ENCODE data around the gene ZKSCAN2. TPM values are rescaled to one million over a fixed set of nuclear protein-coding genes. Genes with fewer than 3 reads are reported as not detected.
A peak's percentile ranks its signal among the peaks of the same experiment; 100 is the strongest.

The ZKSCAN2 gene
- total RNA-seq (2014; rRNA removed; shearing (Covaris generic)): 7.6 and 10.1 TPM in 2 replicates
- total RNA-seq (2022): 11.7 and 12.5 TPM in 2 replicates
- percentile 68 among the genes with signal in this experiment for Bru-seq, nascent RNA
- percentile 58 among the genes with signal in this experiment for BruChase-seq, experiment 1, labeled RNA remaining after a 6-hour chase
- percentile 84 among the genes with signal in this experiment for BruChase-seq, experiment 2, labeled RNA remaining after a 2-hour chase
- long read RNA-seq, full-length matches to known transcripts: 7 of 9 reads
- long read RNA-seq, partial matches to known transcripts: 1 of 9 reads
- long read RNA-seq, other reads (novel, unspliced or antisense): 1 of 9 reads

DNA sequence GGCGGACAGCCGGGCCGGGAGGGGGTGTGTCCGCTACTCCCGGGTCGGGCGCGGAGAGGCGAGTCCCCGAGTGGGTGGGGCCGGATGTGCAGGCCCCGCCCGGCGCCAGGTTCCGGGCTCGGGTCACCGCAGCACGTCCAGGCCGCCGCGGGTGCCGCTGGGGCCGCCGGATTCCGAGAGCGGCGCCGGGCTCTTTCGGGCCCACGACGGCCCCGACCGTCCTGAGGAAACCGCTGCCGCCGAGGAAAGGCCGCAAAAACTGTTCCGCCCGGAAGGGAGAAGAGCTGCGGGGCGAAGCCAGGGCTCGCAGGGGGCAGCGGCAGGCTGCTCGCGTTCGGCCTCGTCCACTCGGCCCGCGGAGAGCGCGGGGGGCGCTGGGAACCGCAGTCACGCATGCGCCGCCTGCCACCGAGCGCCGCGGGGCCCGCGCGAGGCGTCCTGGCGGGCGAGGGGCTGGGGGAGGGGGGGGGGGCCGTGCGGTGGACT lies at the start of gene ZKSCAN2:
Gene ZKSCAN2, minus strand, starts transcription at position 376 of the 486 bp plus-strand sequence. CDS start 718 bp downstream, outside the sequence.
- BruUV-seq (replicated peaks): no TSS peak
- intact Hi-C loops (cut with micrococcal nuclease; ENCODE audit: unreplicated experiment): loop anchor here (10.0 kb wide), 2 partner anchors 283 to 713 kb away; no protein-coding TSS in a partner anchor
- Histone ChIP-seq H3K4me1 (ENCODE audit: insufficient read depth, low read length, poor library complexity, severe bottlenecking) (peaks cover 30% of the 10 kb centered on the region), H3K27ac (ENCODE audit: low read depth, low read length, poor library complexity, severe bottlenecking) (peak within 1 kb of the TSS; percentile 77), H3K79me2 (ENCODE audit: insufficient read depth, low read depth, low read length) (peaks cover 46% of the 10 kb centered on the region), H3K9me2 (ENCODE audit: insufficient read depth, low read length) (no peaks in the 10 kb centered on the region), H3K9me3 (ENCODE audit: low read length) (no peaks in the 10 kb centered on the region), H3K4me3 (ENCODE audit: low read depth, low read length, poor library complexity, severe bottlenecking) (peak within 1 kb of the TSS; percentile 95), H4K20me1 (ENCODE audit: insufficient read depth, low read length) (no peaks in the 10 kb centered on the region; the same call in 1 of the 2 replicates), H3K36me3 (ENCODE audit: insufficient read depth, low read length) (peaks cover 34% of the 10 kb centered on the region), H2AFZ (ENCODE audit: low read length) (peak within 1 kb of the TSS; percentile 76), H3K4me2 (ENCODE audit: low read length) (peak within 1 kb of the TSS; percentile 85)
- peak; percentile 92 for DNase-seq (ENCODE audit: low spot score)
- ChIA-PET POLR2A (no interaction called here), CTCF (ENCODE audit: unreplicated experiment) (no interaction called here)
- TF ChIP-seq, protein P1, sequence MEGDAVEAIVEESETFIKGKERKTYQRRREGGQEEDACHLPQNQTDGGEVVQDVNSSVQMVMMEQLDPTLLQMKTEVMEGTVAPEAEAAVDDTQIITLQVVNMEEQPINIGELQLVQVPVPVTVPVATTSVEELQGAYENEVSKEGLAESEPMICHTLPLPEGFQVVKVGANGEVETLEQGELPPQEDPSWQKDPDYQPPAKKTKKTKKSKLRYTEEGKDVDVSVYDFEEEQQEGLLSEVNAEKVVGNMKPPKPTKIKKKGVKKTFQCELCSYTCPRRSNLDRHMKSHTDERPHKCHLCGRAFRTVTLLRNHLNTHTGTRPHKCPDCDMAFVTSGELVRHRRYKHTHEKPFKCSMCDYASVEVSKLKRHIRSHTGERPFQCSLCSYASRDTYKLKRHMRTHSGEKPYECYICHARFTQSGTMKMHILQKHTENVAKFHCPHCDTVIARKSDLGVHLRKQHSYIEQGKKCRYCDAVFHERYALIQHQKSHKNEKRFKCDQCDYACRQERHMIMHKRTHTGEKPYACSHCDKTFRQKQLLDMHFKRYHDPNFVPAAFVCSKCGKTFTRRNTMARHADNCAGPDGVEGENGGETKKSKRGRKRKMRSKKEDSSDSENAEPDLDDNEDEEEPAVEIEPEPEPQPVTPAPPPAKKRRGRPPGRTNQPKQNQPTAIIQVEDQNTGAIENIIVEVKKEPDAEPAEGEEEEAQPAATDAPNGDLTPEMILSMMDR (conservative IDR thresholded peaks at IDR 0.05; ENCODE audit: low read length): no peak
- TF ChIP-seq EZH2phosphoT487 (IDR thresholded peaks at IDR 0.05; ENCODE audit: borderline replicate concordance, low read depth, low read length): no peak

DNA sequence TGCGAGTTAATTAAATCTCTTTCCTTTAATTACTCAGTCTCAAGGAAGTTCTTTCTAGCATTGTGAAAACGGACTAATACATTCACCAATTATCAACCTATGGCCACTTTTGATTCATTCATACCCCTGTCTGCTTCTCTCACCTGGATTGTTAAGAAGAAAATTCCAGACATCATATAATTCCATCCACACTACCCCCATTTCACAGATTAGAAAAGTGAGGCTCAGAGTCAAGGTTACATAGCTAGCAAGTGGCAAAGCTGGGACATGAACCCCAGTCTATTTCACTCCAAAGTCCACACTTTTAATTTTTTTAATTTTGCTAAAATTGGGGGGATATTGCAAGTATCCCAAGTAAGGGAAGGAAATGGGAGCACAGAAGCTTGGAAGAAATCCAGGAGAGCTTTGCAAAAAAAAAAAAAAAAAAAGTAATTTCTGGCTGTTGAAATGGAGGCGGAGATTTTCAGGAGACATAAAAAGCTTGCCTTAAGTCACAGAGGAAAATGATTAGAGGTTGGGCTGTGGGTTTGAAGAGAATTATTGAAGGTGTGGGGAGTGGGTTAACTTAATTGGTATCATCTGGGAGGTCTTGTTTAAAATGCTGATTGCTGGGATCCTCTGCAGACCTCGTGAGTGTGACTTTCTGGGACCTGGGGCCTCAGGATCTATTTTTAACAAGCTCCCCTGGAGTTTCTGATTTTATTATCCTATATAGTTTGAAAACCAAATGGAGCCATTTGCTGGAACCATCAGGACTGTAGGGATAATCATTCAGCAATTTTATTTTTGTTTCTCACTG lies 42.3 kb upstream of the ZKSCAN2 start:
- Histone ChIP-seq H3K4me1 (ENCODE audit: insufficient read depth, low read length, poor library complexity, severe bottlenecking) (no peaks in the 10 kb centered on the region), H3K27ac (ENCODE audit: low read depth, low read length, poor library complexity, severe bottlenecking) (no peak overlapping the region), H3K4me2 (ENCODE audit: low read length) (no peak overlapping the region), H4K20me1 (ENCODE audit: insufficient read depth, low read length) (no peaks in the 10 kb centered on the region), H3K9me2 (ENCODE audit: insufficient read depth, low read length) (no peaks in the 10 kb centered on the region), H3K4me3 (ENCODE audit: low read depth, low read length, poor library complexity, severe bottlenecking) (no peak overlapping the region), H3K79me2 (ENCODE audit: insufficient read depth, low read depth, low read length) (no peaks in the 10 kb centered on the region), H3K9me3 (ENCODE audit: low read length) (no peaks in the 10 kb centered on the region), H2AFZ (ENCODE audit: low read length) (no peak overlapping the region), H3K36me3 (ENCODE audit: insufficient read depth, low read length) (no peaks in the 10 kb centered on the region)
- no peak for DNase-seq (ENCODE audit: low spot score)
- no TSS peak for BruUV-seq (replicated peaks)
- CTCF ChIA-PET (ENCODE audit: unreplicated experiment): no interaction called here
- intact Hi-C loops (cut with micrococcal nuclease; ENCODE audit: unreplicated experiment): no loop called here
- TF ChIP-seq EZH2phosphoT487 (IDR thresholded peaks at IDR 0.05; ENCODE audit: borderline replicate concordance, low read depth, low read length): no peak
- TF ChIP-seq, protein P1 (conservative IDR thresholded peaks at IDR 0.05; ENCODE audit: low read length): no peak
- POLR2A ChIA-PET: interaction anchor here (0.7 kb wide), 1 partner anchor 10 kb away, joined by 4 read pairs; no protein-coding TSS in a partner anchor

Data from OCI-LY7 (cell line).